Liver (tissue), 3 donors: Measurements from ENCODE around the gene OR52N2.

Experiments
- EGR1 ChIP-seq, 2 donors: IDR thresholded peaks; 2 replicates each; pipeline ENCODE4 v1.6.1; 2016 to 2018; ENCODE audit warnings: antibody characterized with exemption in 2 of 2, low read depth in 2 of 2
- RAD21 ChIP-seq, 2 donors: IDR thresholded peaks; 2 replicates each; pipeline ENCODE4 v1.6.1; 2016; ENCODE audit warnings: antibody characterized with exemption in 2 of 2, mild to moderate bottlenecking in 2 of 2
- YY1 ChIP-seq: IDR thresholded peaks from 2 replicates; pipeline ENCODE4 v1.6.1; 2016; ENCODE audit warnings: antibody characterized with exemption, mild to moderate bottlenecking
- TF ChIP-seq, protein P1 (sequence below): fragments of 150-350 bp; IDR thresholded peaks from 2 replicates; pipeline ENCODE4 v1.5.1; 2017; ENCODE audit warnings: improper control_type of control experiment, low read depth, low read length; ENCODE audit not compliant: missing input control
- TF ChIP-seq, protein P2 (sequence below): IDR thresholded peaks from 2 replicates; pipeline ENCODE4 v1.6.1; 2016; ENCODE audit warnings: antibody characterized with exemption
- TF ChIP-seq, protein P3 (sequence below): IDR thresholded peaks from 2 replicates; pipeline ENCODE4 v1.6.1; 2016; ENCODE audit warnings: antibody characterized with exemption, mild to moderate bottlenecking
- TF ChIP-seq, protein P4 (sequence below): IDR thresholded peaks from 2 replicates; pipeline ENCODE4 v1.6.1; 2016; ENCODE audit warnings: antibody characterized with exemption
- TF ChIP-seq, protein P5 (sequence below): IDR thresholded peaks from 2 replicates; pipeline ENCODE4 v1.6.1; 2016; ENCODE audit warnings: antibody characterized with exemption
- donor health status: healthy.
- donor health status: healthy.

DNA sequence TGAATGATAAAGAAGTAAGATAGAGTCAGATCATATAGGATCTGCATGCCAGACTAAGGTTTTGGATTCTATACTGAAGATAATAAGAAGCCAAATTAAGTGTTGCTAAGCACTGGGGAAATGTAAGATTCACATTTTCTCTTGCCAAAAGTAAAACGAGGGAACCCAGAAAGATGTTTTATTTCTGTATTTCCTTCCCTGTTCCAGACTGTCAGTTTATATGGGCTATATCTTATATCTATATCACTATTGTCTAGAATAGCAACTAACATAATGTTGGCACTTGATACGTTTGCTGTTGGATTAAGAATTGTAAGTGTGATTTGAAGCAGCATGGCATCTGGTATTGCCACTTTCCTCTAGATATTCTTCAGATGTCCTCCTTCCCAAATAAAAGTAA lies 24.7 kb downstream of the OR52N2 start:
- TF ChIP-seq, protein P1, sequence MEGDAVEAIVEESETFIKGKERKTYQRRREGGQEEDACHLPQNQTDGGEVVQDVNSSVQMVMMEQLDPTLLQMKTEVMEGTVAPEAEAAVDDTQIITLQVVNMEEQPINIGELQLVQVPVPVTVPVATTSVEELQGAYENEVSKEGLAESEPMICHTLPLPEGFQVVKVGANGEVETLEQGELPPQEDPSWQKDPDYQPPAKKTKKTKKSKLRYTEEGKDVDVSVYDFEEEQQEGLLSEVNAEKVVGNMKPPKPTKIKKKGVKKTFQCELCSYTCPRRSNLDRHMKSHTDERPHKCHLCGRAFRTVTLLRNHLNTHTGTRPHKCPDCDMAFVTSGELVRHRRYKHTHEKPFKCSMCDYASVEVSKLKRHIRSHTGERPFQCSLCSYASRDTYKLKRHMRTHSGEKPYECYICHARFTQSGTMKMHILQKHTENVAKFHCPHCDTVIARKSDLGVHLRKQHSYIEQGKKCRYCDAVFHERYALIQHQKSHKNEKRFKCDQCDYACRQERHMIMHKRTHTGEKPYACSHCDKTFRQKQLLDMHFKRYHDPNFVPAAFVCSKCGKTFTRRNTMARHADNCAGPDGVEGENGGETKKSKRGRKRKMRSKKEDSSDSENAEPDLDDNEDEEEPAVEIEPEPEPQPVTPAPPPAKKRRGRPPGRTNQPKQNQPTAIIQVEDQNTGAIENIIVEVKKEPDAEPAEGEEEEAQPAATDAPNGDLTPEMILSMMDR: no peak
- TF ChIP-seq YY1: no peak
- no peak for TF ChIP-seq EGR1 (IDR thresholded peaks at IDR 0.05; ENCODE audit: low read depth in 2 of 2)
- TF ChIP-seq, protein P2, sequence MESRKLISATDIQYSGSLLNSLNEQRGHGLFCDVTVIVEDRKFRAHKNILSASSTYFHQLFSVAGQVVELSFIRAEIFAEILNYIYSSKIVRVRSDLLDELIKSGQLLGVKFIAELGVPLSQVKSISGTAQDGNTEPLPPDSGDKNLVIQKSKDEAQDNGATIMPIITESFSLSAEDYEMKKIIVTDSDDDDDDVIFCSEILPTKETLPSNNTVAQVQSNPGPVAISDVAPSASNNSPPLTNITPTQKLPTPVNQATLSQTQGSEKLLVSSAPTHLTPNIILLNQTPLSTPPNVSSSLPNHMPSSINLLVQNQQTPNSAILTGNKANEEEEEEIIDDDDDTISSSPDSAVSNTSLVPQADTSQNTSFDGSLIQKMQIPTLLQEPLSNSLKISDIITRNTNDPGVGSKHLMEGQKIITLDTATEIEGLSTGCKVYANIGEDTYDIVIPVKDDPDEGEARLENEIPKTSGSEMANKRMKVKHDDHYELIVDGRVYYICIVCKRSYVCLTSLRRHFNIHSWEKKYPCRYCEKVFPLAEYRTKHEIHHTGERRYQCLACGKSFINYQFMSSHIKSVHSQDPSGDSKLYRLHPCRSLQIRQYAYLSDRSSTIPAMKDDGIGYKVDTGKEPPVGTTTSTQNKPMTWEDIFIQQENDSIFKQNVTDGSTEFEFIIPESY: no peak
- TF ChIP-seq, protein P3, sequence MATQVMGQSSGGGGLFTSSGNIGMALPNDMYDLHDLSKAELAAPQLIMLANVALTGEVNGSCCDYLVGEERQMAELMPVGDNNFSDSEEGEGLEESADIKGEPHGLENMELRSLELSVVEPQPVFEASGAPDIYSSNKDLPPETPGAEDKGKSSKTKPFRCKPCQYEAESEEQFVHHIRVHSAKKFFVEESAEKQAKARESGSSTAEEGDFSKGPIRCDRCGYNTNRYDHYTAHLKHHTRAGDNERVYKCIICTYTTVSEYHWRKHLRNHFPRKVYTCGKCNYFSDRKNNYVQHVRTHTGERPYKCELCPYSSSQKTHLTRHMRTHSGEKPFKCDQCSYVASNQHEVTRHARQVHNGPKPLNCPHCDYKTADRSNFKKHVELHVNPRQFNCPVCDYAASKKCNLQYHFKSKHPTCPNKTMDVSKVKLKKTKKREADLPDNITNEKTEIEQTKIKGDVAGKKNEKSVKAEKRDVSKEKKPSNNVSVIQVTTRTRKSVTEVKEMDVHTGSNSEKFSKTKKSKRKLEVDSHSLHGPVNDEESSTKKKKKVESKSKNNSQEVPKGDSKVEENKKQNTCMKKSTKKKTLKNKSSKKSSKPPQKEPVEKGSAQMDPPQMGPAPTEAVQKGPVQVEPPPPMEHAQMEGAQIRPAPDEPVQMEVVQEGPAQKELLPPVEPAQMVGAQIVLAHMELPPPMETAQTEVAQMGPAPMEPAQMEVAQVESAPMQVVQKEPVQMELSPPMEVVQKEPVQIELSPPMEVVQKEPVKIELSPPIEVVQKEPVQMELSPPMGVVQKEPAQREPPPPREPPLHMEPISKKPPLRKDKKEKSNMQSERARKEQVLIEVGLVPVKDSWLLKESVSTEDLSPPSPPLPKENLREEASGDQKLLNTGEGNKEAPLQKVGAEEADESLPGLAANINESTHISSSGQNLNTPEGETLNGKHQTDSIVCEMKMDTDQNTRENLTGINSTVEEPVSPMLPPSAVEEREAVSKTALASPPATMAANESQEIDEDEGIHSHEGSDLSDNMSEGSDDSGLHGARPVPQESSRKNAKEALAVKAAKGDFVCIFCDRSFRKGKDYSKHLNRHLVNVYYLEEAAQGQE: no peak
- TF ChIP-seq, protein P4, sequence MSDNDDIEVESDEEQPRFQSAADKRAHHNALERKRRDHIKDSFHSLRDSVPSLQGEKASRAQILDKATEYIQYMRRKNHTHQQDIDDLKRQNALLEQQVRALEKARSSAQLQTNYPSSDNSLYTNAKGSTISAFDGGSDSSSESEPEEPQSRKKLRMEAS: no peak
- TF ChIP-seq RAD21 (IDR thresholded peaks at IDR 0.05): no peak
- TF ChIP-seq, protein P5, sequence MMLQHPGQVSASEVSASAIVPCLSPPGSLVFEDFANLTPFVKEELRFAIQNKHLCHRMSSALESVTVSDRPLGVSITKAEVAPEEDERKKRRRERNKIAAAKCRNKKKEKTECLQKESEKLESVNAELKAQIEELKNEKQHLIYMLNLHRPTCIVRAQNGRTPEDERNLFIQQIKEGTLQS: no peak
